GM10266 (cell line): Measurements from ENCODE around the gene KCTD14.
"Not testable (repeated sequence)": the region's sequence is repeated elsewhere in the genome, so short reads cannot be mapped to it uniquely, and the experiment has no call there.

Experiments used
- DNase-seq: peaks from one replicate; pipeline ENCODE4 v3.0.0; 2012; ENCODE audit errors: extremely low spot score
- CTCF ChIP-seq: IDR thresholded peaks from 2 replicates; pipeline ENCODE4 v1.5.1; 2012; ENCODE audit warnings: mild to moderate bottlenecking, low read depth; ENCODE audit not compliant: control insufficient read depth, insufficient read depth; ENCODE audit errors: missing control alignments

KCTD14 gene

GRCh38 chr11:78000193-78000592 lies 22.9 kb downstream of the KCTD14 start:
- peak; percentile 71 for TF ChIP-seq CTCF

GRCh38 chr11:77999446-78000030 lies 23.5 kb downstream of the KCTD14 start:
- no peak for TF ChIP-seq CTCF
- DNase-seq: no peak

More at GRCh38 chr11:78000193-78000592, 22.9 kb downstream of the KCTD14 start:
- peak; percentile 51 for DNase-seq

GRCh38 chr11:77994434-77995362 lies 28.4 kb downstream of the KCTD14 start, which contains the start of gene INTS4:
Gene INTS4, minus strand, starts transcription at chr11:77994668. Its CDS starts 25 bp downstream, at chr11:77994643.
- DNase-seq: peak; percentile 88
- no peak for TF ChIP-seq CTCF

- no peak for DNase-seq
- TF ChIP-seq CTCF: no peak
Measured at GRCh38 chr11:77993902-77994301, 29.2 kb downstream of the KCTD14 start.

GRCh38 chr11:77990981-77991380 lies 32.1 kb downstream of the KCTD14 start:
- no peak for TF ChIP-seq CTCF
- no peak for DNase-seq

- DNase-seq: not testable (repeated sequence)
Measured at GRCh38 chr11:77986456-77986855, 36.6 kb downstream of the KCTD14 start.

GRCh38 chr11:77981346-77981947 lies 41.6 kb downstream of the KCTD14 start:
- TF ChIP-seq CTCF: no peak
- DNase-seq: no peak
